GM12892 (cell line): ENCODE data around the gene PIRT.

ENCODE experiments used
- POLR2A ChIP-seq: IDR thresholded peaks from 2 replicates; pipeline ENCODE4 v1.6.1; 2011; ENCODE audit warnings: low read depth, low read length, control low read depth
- POLR2AphosphoS5 ChIP-seq: IDR thresholded peaks from 2 replicates; pipeline ENCODE4 v1.6.1; 2011; ENCODE audit warnings: low read depth, low read length, control low read depth
- TAF1 ChIP-seq: IDR thresholded peaks from 2 replicates; pipeline ENCODE4 v1.6.1; 2011; ENCODE audit warnings: low read depth, mild to moderate bottlenecking, control low read depth, low read length, borderline replicate concordance

- TF ChIP-seq POLR2A = no peak
- no peak for TF ChIP-seq POLR2AphosphoS5
- no peak for TF ChIP-seq TAF1
These were observed 62.0 kb downstream of the PIRT start for GRCh38 chr17:10775740-10776356.
